Measurements from ENCODE around the gene ZNF740. TPM values are rescaled to one million over a fixed set of nuclear protein-coding genes. Genes with fewer than 3 reads are reported as not detected.

ZNF740 gene
- total RNA-seq, 2 experiments from 2014 or later: 53.6 to 60.2 TPM

DNA sequence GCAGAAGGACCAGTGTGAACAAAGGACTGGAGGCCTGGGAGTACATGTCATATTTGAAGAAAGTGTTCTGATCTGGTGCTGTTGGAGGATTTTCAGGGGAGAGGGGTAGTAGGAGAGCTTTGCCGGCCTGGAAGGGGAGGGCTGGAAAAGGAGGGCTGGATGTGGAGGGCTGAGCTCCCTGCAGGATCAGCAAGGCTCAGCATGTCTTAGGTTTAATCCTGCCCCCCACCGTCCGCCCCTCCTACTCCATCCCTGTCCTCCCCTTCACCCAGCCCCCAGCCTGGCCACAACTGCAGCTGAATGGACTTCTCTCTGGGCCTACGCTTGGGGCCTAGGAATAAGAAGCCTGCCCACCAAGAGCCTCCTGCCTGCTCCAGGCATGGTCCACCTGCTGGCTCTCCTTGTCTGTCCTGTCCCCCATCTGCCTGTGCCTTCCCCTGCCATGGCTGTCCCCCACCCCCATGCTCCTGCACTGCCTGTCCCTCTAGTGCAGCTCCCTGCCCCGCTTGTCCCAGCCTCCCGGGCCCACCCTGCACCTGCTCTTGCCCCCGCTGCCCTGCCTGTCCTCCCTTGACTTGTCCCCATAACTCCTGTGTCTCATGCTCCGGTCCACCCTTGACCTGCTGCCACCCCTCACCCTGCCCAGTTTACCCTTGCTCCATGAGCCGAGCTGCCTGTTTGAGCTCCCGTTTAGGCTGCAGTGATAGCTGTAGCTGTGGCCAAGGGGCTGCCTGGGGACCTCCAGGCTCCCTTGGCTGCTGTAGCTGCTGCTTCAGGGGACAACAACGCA, 61.3 kb downstream of the ZNF740 start:
- no peak overlapping the region for H3K4me3 Mint-ChIP-seq
- H3K36me3 Mint-ChIP-seq: no peaks in the 10 kb centered on the region
- peak overlapping the region; percentile 33 for H3K27ac Mint-ChIP-seq
- H3K27me3 Mint-ChIP-seq: peaks cover 22% of the 10 kb centered on the region
- POLR2A ChIA-PET: interaction anchor here (0.7 kb wide), 1 partner anchor 67 kb away, joined by 3 read pairs; no protein-coding TSS in a partner anchor
- DNase-seq (no peak), ATAC-seq (ENCODE audit: low read depth) (no peak)
- peaks cover 9% of the 10 kb centered on the region for H3K4me1 Mint-ChIP-seq
- no peaks in the 10 kb centered on the region for H3K9me3 Mint-ChIP-seq

DNA sequence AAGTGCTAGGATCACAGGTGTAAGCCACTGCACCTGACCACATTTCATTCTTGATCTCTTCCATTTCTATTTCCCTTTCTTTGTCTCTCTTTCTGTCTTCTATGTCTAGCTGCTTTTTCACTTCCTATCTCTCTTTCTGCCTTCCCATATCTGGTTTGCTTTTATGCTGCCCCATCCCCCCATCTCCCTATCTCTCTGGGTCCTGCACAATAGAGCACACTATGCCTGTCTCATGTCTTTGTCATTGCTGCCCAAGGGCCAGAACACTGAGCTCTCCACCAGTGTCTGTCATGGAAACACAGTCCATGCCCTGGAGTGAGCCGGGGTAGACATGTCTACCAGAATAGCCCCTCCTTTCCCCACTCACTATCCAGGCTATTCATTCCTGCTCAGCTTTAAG, 63.8 kb downstream of the ZNF740 start:
- no peak for DNase-seq
- Mint-ChIP-seq H3K27me3 (peaks cover 22% of the 10 kb centered on the region), H3K9me3 (no peaks in the 10 kb centered on the region), H3K4me1 (peaks cover 9% of the 10 kb centered on the region), H3K36me3 (no peaks in the 10 kb centered on the region), H3K4me3 (no peak overlapping the region), H3K27ac (no peak overlapping the region)
- no peak for ATAC-seq (ENCODE audit: low read depth)
- POLR2A ChIA-PET: interaction anchor here (0.6 to 3.4 kb wide), 2 partner anchors 25 to 50 kb away, joined by 3 to 12 read pairs; no protein-coding TSS in a partner anchor

Other genes with a start within 250 kb of the ZNF740 start
- 1 to 10 TPM; 2.4 to 2.8 TPM for gene KRT18, start 231.6 kb upstream of the ZNF740 start, total RNA-seq
- gene EIF4B, start 174.3 kb upstream of the ZNF740 start, total RNA-seq: 100 to 1,000 TPM; 439 to 448 TPM
- 1 to 10 TPM; 1.9 to 3.0 TPM for gene TNS2, start 130.7 kb upstream of the ZNF740 start, total RNA-seq
- gene SPRYD3, start 101.3 kb upstream of the ZNF740 start, total RNA-seq: 10 to 100 TPM; 34.4 to 37.8 TPM
- gene IGFBP6, start 83.1 kb upstream of the ZNF740 start, total RNA-seq: 1 to 10 TPM; 2.0 to 2.3 TPM
- gene SOAT2, start 77.2 kb upstream of the ZNF740 start, total RNA-seq: 10 to 100 TPM in 1 of 2 experiments, 1 to 10 TPM in 1; 9.8 to 10.4 TPM
- gene CSAD, start 203 bp downstream of the ZNF740 start, total RNA-seq: 10 to 100 TPM; 28.1 to 38.3 TPM
- 100 to 1,000 TPM; 415 to 420 TPM for gene ITGB7, start 26.5 kb downstream of the ZNF740 start, total RNA-seq
- 10 to 100 TPM; 38.1 to 40.3 TPM for gene RARG, start 51.5 kb downstream of the ZNF740 start, total RNA-seq
- gene ESPL1, start 87.6 kb downstream of the ZNF740 start, total RNA-seq: 10 to 100 TPM; 90.5 to 91.0 TPM
- gene PFDN5, start 114.8 kb downstream of the ZNF740 start, total RNA-seq: 100 to 1,000 TPM; 388 to 425 TPM
- 10 to 100 TPM; 44.8 to 51.2 TPM for gene MYG1, start 119.0 kb downstream of the ZNF740 start, total RNA-seq
- 10 to 100 TPM; 65.0 to 67.0 TPM for gene AAAS, start 140.9 kb downstream of the ZNF740 start, total RNA-seq
- gene SP7, start 155.6 kb downstream of the ZNF740 start, total RNA-seq: not detected
- 10 to 100 TPM; 88.7 to 96.2 TPM for gene SP1, start 199.5 kb downstream of the ZNF740 start, total RNA-seq
- not detected for gene AMHR2, start 243.1 kb downstream of the ZNF740 start, total RNA-seq